Neural progenitor cell (in vitro differentiated cells): ENCODE results near the gene DLGAP4.

ENCODE experiments used
- CTCF ChIP-seq: fragments of 200-600 bp; sonication (generic); IDR thresholded peaks from 2 replicates; pipeline ENCODE4 v1.5.1; 2017; ENCODE audit warnings: antibody characterized with exemption, mild to moderate bottlenecking
- EZH2 ChIP-seq: fragments of 200-600 bp; sonication (generic); IDR thresholded peaks from 2 replicates; pipeline ENCODE4 v1.6.1; 2017; ENCODE audit warnings: antibody characterized with exemption, mild to moderate bottlenecking, moderate library complexity
- EZH2phosphoT487 ChIP-seq: fragments of 200-600 bp; sonication (generic); IDR thresholded peaks from 2 replicates; pipeline ENCODE4 v1.6.1; 2017; ENCODE audit warnings: antibody characterized with exemption

DNA sequence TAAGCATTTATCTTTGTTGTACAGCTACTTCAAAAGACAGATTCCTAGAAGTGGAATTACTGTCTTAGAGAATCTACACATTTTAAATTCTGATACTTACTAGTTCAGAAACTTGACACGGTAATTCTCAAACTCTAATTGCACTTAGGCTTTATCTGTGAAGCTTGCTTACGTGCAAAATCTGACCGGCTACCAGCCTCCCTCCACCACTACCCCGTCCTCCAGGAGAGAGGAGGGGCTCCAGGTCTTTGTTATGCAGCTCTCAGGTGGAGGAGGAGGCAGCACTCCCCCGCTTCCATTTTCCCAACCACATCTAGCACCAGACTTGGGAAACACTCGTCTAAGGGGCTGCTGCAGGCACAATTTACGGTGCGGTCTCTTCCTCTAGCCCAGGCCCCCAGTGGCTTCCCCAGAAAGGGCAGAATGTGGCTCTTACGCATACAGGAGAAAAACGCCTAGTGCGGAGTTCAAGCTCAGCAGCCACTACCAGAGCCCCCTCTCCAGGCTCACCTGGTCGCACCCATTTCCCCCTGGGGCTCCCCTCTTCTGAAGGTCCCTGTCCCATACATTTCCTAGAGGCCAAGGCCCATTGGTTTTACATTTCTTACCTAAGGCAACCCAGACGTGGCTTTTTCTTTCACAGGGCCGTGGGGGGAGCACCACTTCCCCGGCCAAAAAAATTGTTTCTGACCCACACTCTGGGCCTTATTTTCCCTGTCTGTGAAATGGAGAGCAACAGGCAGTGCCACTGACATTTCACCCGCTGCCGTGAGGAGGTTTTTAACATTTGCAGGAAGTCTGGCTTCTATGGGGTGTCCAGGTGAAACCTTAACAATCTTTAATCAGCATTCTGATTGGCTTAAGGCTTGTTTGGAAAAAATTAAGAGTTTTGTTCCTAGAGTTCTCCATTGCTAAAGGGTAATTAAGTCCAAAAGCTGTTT is 265.7 kb downstream of the DLGAP4 start:
- TF ChIP-seq CTCF (peak; percentile 19), EZH2 (no peak), EZH2phosphoT487 (no peak)
